ENCODE results near the gene AFG3L2. TPM values are rescaled to one million over a fixed set of nuclear protein-coding genes. Genes with fewer than 3 reads are reported as not detected.

Gene AFG3L2
- total and polyA plus RNA-seq, 8 donors = 21.7 to 144 (median 44.0) TPM

- H3K27ac ChIP-seq = no peak overlapping the region
- no peaks in the 10 kb centered on the region for H3K36me3 ChIP-seq
- no peaks in the 10 kb centered on the region for H3K9me3 ChIP-seq
- peaks cover 0 to 22% (median 13%) of the 10 kb centered on the region in 4 donors for H3K4me1 ChIP-seq
- TF ChIP-seq POLR2AphosphoS5 (IDR thresholded peaks at IDR 0.05) (no peak), CTCF (IDR thresholded peaks at IDR 0.05) (no peak), EP300 (IDR thresholded peaks at IDR 0.05) (no peak), POLR2A (IDR thresholded peaks at IDR 0.05) (no peak)
- no peak for DNase-seq
- peaks cover 0 to 36% (median 0%) of the 10 kb centered on the region in 3 donors for H3K27me3 ChIP-seq
- WGBS, 5 donors = 51 to 62% (median 61%) methylated on average over 6 of the region's 6 CpGs
- intact Hi-C loops (cut with DNase I; ENCODE audit: low total_unique reads) = no loop called here
- H3K4me3 ChIP-seq = no peak overlapping the region
Observed at GRCh38 chr18:12403601-12404506, 26.8 kb upstream of the AFG3L2 start.

GRCh38 chr18:12401881-12402280 is 24.9 kb upstream of the AFG3L2 start:
- intact Hi-C loops (cut with DNase I; ENCODE audit: low total_unique reads) = no loop called here
- Histone ChIP-seq H3K9me3 (no peaks in the 10 kb centered on the region), H3K27ac (no peak overlapping the region), H3K4me1 (peaks cover 0 to 5% (median under 1%) of the 10 kb centered on the region in 4 donors), H3K36me3 (no peaks in the 10 kb centered on the region), H3K4me3 (no peak overlapping the region), H3K27me3 (peaks cover 0 to 36% (median 0%) of the 10 kb centered on the region in 3 donors)
- DNase-seq = no peak
- WGBS, 5 donors = 19 to 55% (median 41%) methylated on average over 9 of the region's 9 CpGs
- TF ChIP-seq CTCF (IDR thresholded peaks at IDR 0.05) = no peak
- TF ChIP-seq POLR2AphosphoS5 (IDR thresholded peaks at IDR 0.05) = no peak
- no peak for TF ChIP-seq POLR2A (IDR thresholded peaks at IDR 0.05)
- TF ChIP-seq EP300 (IDR thresholded peaks at IDR 0.05) = no peak

- DNase-seq = no peak
- 91 to 97% (median 93%) methylated on average over 5 of the region's 5 CpGs for WGBS, 5 donors
- intact Hi-C loops (cut with DNase I; ENCODE audit: low total_unique reads) = no loop called here
- Histone ChIP-seq H3K9me3 (no peaks in the 10 kb centered on the region), H3K4me3 (no peak overlapping the region), H3K4me1 (no peaks in the 10 kb centered on the region), H3K27me3 (peaks cover 0 to 16% (median 0%) of the 10 kb centered on the region in 3 donors), H3K27ac (no peak overlapping the region), H3K36me3 (no peaks in the 10 kb centered on the region)
- no peak for TF ChIP-seq POLR2AphosphoS5 (IDR thresholded peaks at IDR 0.05)
- TF ChIP-seq EP300 (IDR thresholded peaks at IDR 0.05) = no peak
- TF ChIP-seq POLR2A (IDR thresholded peaks at IDR 0.05) = no peak
- no peak for TF ChIP-seq CTCF (IDR thresholded peaks at IDR 0.05)
Observed at GRCh38 chr18:12399231-12399630, 22.2 kb upstream of the AFG3L2 start.

- Histone ChIP-seq H3K4me3 (no peak overlapping the region), H3K27ac (no peak overlapping the region), H3K27me3 (peaks cover 0 to 16% (median 0%) of the 10 kb centered on the region in 3 donors), H3K4me1 (no peaks in the 10 kb centered on the region), H3K9me3 (no peaks in the 10 kb centered on the region), H3K36me3 (no peaks in the 10 kb centered on the region)
- DNase-seq = no peak
- intact Hi-C loops (cut with DNase I; ENCODE audit: low total_unique reads) = no loop called here
- TF ChIP-seq EP300 (IDR thresholded peaks at IDR 0.05) = no peak
- TF ChIP-seq POLR2AphosphoS5 (IDR thresholded peaks at IDR 0.05) = no peak
- no peak for TF ChIP-seq CTCF (IDR thresholded peaks at IDR 0.05)
- no peak for TF ChIP-seq POLR2A (IDR thresholded peaks at IDR 0.05)
- WGBS, 5 donors = 66 to 88% (median 86%) methylated on average over 5 of the region's 5 CpGs
Observed at GRCh38 chr18:12398625-12399024, 21.6 kb upstream of the AFG3L2 start.
